Stimulated activated CD4-positive, alpha-beta T cell treated with anti-CD3 and anti-CD28 coated beads, Interleukin-2, amount 100 ng/mL, for 48 hours (primary cell): Measurements from ENCODE around the gene GRIPAP1.
"Not testable (repeated sequence)": the region's sequence is repeated elsewhere in the genome, so short reads cannot be mapped to it uniquely, and the experiment has no call there.

Experiments used
- DNase-seq, 2 donors: peaks; one replicate each; pipeline ENCODE4 v3.0.0-alpha.2; 2020

GRIPAP1 gene

GRCh38 chrX:48992341-48992740 is 9.7 kb downstream of the GRIPAP1 start:
- DNase-seq, result no peak

DNA sequence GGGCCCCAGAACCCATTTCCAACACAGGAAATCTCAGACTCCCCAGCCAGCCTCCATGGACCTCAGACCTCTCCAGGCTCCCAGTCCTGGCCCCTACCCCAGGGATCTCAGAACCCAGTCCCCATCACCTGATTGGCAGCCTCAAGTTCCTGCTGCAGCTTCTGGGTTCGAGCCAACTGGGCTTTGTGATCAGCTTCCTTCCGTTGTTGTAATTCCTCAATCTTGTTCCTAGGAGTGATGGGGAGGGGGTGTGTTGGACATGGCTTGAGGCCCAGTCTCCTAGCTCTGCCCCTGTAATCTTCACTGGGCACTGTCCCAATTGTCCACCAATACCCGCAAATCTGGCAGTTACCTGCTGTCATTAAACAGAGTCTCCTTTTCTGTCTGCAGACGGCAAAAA is 12.6 kb downstream of the GRIPAP1 start:
- DNase-seq, result no peak

GRCh38 chrX:48983896-48984295 is 18.2 kb downstream of the GRIPAP1 start:
- no peak for DNase-seq

- no peak for DNase-seq
Observed at GRCh38 chrX:48983081-48983480, 19.0 kb downstream of the GRIPAP1 start.

DNA sequence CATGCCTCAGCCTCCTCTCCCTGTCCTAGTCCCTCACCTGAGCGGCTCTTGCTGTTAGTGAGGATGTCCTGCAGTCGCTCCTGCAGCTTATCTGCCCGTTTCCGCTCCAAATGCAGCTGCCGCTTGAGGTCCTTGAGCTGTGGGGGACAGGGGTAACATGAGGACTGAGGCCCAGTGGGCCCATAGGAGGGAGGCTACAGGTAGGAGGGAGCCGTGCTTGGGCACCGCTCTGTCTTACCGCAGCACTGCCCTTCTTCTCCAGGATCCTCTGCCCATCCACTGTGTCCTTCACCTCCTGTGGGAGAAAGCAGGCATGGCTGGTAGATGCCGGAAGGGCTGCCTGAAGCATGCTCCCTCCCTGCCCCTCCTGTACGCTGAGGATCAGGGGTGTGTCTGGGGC is 20.9 kb downstream of the GRIPAP1 start:
- DNase-seq, result no peak

GRCh38 chrX:48980341-48980740 is 21.7 kb downstream of the GRIPAP1 start:
- DNase-seq, result not testable (repeated sequence)

GRCh38 chrX:48978226-48978625 is 23.8 kb downstream of the GRIPAP1 start:
- DNase-seq, result no peak

DNA sequence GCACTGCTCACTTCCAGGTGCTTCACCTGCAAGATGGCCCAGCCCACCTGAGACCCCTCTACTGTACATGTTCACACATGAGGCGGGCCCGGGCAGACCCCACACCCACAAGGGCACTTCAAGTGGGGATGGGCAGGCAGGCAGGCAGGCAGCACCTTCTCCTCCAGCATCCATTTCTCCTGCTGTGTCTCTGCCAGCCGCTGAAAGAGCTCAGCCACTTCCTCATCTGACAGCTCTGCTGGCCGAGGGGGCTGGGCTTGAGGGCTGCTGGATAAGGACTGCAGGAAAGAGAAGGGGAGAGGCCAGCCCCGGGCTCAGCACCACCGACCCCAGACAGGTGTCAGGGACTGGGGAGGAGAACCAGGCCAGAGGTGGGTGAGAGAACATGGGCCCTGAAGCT is 26.0 kb downstream of the GRIPAP1 start:
- no peak for DNase-seq

GRCh38 chrX:48975541-48975940 is 26.5 kb downstream of the GRIPAP1 start:
- DNase-seq, result no peak

- DNase-seq, result no peak
Observed at GRCh38 chrX:48975041-48975440, 27.0 kb downstream of the GRIPAP1 start.

- DNase-seq, result no peak
Observed at GRCh38 chrX:48974574-48974973, 27.5 kb downstream of the GRIPAP1 start.

DNA sequence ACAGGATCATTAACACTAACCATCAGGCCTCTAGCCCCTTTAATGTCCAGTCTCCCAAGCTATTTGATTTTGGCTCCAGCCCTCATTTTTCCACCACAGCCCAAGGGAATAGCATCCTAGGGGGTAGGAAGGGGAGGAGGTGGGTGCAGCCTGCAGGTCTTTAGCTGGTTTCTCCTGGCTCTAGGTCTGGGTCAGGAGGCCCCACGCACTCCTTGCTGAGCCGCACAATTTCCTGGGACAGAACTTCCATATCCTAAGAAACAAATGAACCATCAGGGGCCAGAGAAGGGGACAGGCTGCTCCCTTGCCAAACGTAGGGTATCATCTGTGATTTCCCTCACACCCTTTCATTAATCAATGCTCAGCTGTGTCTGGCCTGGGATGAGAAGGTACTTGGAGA is 28.0 kb downstream of the GRIPAP1 start:
- DNase-seq, result no peak

- DNase-seq, result peak; percentile 10 to 11
Observed at GRCh38 chrX:48972220-48973164, 29.6 kb downstream of the GRIPAP1 start.

- no peak for DNase-seq
Observed at GRCh38 chrX:48971249-48972219, 30.5 kb downstream of the GRIPAP1 start, which contains the start of gene KCND1. Gene KCND1, minus strand, starts transcription at chrX:48971844. Its CDS starts 1,573 bp downstream, at chrX:48970271.

DNA sequence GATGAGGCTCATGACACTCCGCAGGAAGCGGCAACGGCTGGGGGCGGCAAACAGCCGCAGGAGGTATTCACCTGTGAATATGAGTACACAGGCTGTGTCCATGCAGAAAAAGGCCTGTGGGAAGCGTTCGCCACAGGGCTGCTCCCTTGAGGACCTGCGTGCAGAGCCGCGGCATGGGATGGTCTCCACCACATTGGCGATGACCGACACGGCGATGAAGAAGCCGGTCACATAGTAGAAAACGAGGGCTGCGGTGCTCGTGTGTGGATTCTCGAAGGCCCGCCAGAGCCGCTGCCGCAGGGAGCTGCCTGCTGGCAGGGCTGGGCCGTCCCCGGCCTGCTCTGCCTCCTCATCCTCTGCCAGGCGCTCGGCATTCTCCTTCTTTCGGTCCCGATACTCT is 32.6 kb downstream of the GRIPAP1 start:
- DNase-seq, result no peak

DNA sequence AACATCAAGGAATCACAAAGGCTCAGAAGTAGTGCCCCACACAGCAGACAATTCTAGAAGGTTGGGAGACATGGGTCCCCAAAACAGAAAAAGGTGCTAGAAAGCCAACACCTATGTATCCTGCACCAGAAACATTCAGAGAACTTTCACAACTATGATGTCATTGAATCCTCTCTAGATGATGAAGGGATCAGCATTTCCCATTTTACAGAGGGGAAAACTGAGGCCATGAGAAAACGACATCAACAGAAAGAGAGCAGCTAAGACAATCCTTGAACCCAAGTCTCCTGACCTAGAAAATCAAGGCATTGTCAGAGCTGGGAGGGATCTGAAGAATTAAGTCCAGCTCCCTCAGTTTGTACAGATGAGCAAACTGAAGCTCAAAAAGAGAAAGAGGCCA is 33.7 kb downstream of the GRIPAP1 start:
- DNase-seq, result no peak

- no peak for DNase-seq
Observed at GRCh38 chrX:48966796-48967579, 35.1 kb downstream of the GRIPAP1 start.

DNA sequence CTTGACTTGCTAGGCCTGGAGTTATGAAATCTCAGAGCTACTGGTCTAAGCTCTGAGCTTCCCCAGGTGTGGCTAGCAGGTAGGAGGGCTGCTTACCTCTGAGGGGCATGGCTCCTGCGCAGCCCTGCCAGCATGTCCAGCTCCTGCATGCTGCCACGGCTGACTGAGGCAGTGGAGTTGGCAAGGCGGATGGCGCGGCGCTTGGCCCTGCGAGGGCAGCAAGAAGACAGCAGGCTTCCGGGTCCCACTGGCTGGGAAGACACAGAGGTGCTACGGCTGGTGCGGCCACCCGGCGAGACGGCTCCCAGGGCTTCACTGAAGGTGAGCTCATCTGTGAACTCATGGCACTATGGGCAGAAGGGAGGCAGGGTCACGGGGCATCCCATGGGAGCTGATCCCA is 36.1 kb downstream of the GRIPAP1 start:
- DNase-seq, result no peak

DNA sequence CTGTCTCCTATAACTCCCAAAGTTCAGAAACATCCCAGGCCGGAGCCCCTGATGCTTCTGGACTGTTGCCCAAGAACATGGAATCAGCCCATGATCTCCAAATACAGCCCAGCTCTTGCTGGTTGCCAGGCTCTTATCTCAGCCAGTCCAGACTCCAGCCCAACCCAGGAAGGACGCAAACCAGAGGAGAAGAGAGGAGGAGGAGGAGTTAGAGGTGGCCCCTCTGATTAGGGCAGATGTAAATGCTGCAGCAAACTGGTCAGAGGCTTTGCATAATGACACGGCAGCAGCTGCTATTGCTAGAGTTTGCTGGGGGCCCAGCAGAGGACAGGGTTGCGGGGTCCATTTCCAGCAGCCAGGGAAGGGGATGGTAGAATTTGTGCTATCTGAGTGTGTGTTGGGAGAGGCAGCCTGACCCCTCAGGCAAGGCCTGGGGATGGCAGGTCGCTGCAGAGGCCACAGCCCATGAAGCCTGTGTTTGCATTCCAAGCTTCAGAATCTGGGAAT is 40.4 kb downstream of the GRIPAP1 start:
- no peak for DNase-seq

DNA sequence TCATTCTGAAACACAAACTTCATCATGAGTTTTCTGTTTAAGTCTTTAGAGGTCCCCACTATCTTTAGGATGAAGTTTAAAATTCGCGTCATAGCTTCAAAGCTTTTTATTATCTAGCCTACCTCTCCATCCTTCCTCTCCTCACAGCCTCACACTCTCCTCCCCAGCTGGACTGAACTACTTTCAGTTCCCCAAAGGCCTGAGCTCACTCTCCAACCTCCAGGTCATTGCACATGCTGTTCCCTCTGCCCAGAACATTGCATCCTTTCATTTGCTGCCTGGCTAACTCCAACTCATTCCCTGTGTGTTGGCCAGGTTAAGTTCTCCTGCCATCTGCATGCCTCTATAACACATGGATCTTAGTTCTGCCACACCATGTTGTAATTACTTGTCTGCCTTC is 41.8 kb downstream of the GRIPAP1 start:
- no peak for DNase-seq

- DNase-seq, result no peak
Observed at GRCh38 chrX:48958635-48959094, 43.4 kb downstream of the GRIPAP1 start.
